Measurements from ENCODE around the gene SPOCK2.

The SPOCK2 gene

DNA sequence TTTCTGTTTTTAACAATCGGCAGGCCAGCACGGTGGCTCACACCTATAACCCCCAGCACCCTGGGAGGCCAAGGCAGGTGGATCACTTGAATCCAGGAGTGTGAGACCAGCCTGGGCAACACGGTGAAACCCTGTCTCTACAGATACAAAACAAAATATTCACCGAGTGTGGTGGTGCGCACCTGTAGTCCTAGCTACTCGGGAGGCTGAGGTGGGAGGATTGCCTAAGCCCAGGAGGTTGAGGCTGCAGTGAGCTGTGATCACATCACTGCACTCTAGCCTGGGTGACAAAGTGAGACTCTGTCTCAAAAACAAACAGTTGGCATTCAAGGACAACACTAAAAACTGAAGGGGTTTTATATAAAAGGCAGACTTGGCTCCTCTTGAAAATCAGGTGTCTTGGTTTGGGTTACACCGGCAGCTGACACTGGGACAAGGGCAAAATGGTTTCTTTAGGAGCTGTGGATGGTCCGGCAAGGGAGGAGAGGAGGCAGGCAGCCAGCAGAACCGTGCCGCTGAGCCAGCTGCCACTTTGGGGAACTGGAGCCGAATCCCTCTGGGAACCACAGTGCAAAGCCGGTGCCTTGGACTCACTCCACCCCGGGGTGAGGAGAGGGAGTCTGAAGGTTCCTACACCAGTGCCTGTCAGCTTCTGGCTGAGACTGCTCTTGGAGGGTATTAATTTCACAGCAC, 71.6 kb downstream of the SPOCK2 start:
- DNase-seq (ENCODE audit: low read depth): no peak
- TF ChIP-seq, protein P1, sequence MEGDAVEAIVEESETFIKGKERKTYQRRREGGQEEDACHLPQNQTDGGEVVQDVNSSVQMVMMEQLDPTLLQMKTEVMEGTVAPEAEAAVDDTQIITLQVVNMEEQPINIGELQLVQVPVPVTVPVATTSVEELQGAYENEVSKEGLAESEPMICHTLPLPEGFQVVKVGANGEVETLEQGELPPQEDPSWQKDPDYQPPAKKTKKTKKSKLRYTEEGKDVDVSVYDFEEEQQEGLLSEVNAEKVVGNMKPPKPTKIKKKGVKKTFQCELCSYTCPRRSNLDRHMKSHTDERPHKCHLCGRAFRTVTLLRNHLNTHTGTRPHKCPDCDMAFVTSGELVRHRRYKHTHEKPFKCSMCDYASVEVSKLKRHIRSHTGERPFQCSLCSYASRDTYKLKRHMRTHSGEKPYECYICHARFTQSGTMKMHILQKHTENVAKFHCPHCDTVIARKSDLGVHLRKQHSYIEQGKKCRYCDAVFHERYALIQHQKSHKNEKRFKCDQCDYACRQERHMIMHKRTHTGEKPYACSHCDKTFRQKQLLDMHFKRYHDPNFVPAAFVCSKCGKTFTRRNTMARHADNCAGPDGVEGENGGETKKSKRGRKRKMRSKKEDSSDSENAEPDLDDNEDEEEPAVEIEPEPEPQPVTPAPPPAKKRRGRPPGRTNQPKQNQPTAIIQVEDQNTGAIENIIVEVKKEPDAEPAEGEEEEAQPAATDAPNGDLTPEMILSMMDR (IDR thresholded peaks at IDR 0.05; ENCODE audit: insufficient read depth, low read depth, low read length, missing control alignments): no peak
- H3K4me3 ChIP-seq (ENCODE audit: low read length): no peak overlapping the region

DNA sequence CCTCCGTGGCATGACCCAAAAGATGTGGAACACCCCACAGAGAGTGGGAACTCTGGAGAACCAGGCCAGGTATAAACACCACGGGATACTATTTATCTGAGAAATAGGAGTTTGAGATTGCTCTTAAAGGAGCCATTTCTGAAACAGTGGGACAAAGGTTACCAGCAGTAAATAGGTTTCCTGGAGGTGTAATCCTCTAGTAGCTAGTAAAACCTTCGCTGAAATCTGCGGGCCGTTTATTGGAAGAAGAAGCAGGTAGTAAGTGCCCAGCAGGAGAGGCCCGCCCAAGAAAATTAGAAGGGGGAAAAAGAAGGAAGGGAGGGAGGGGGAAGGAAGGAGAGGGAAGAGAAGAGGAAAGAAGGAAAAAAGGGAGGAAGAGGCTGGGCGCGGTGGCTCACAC, 72.5 kb downstream of the SPOCK2 start:
- DNase-seq (ENCODE audit: low read depth): no peak
- H3K4me3 ChIP-seq (ENCODE audit: low read length): no peak overlapping the region
- TF ChIP-seq, protein P1 (IDR thresholded peaks at IDR 0.05; ENCODE audit: insufficient read depth, low read depth, low read length, missing control alignments): no peak

DNA sequence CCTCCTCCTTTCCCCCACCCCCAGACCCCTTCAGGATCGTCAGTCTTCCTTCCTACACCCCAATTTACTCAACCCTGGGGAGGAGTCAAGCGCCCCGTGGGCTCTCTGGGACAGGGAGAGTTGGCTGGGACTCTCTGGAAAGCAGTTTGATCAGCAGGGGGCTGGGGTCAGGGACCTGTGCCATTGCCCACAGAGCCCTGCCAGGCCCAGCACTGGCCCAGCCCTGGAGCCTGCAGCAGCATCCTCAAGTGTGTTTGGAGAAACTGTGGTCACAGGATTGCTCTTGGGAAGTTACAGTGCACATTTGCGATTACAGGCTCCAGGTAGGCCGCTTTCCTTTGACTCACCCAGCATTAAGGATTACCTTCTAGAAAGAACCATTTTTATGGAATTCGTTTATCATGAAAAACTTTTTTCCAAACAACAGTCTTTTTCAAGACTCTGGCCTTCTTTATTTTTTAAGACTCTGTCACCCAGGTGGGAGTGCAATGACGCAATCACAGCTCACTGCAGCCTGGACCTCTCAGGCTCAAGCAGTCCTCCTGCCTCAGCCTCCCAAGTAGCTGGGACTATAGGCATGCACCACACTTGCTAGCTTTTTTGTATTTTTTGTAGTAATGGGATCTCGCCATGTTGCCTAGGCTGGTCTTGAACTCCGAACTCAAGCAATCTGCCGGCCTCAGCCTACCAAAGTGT, 73.4 kb downstream of the SPOCK2 start:
- TF ChIP-seq, protein P1 (IDR thresholded peaks at IDR 0.05; ENCODE audit: insufficient read depth, low read depth, low read length, missing control alignments): no peak
- H3K4me3 ChIP-seq (ENCODE audit: low read length): no peak overlapping the region
- DNase-seq (ENCODE audit: low read depth): no peak

DNA sequence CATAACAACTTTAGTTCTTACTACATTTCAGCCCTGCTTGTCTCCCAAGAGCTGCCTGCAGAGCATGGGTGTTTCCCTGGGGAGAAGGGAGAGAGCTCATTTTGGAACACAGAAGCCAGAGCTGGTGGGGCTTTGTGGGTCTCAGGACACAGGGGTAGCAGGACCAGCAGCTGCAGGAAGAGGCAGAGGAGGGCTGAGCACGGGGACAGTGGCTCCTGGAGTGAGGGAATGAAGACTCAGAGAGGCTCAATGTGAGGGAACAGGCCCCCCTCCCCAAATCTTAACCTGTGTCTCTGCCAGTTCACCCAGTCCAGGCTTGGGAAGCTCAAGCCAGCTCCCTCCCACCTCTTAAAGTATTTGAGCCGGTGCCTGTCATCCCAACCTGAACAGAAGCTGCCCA, 74.2 kb downstream of the SPOCK2 start:
- TF ChIP-seq, protein P1 (IDR thresholded peaks at IDR 0.05; ENCODE audit: insufficient read depth, low read depth, low read length, missing control alignments): no peak
- DNase-seq (ENCODE audit: low read depth): no peak

DNA sequence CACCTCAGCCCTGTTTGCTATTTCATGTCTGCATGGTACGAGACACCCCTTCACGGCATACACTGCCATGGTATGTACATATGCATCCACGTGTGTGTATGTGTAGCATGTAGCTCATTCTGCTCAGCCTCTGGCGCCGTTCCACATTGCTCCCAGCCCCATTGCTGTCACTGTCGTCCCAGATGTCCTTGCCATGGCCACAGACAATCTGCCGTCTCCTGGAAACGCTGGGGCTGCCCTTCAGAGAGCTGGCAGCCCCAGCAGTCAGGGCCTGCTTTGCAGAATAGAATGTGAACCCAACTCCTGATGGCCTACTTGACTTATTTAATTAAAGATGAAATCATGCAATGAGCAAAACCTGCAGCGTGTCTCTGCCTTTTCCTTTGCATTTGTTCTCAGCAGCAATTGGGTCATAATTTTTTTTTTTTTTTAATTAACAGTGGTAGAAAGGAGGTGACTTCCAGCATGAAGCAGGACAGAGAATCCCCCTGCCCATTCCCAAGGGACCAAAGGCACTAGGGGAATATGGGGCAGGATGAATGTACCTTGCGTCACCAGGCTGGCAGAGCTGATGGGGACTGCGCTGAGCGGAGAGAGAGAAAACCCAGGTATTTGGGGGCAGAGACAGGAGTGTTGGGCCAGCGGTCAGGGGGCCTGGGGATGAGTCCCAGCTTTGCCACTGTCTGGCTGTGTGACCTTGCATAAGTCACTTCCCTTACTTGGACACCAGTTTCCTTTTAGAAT, 75.0 kb downstream of the SPOCK2 start:
- no peak overlapping the region for H3K4me3 ChIP-seq (ENCODE audit: low read length)
- TF ChIP-seq, protein P1 (IDR thresholded peaks at IDR 0.05; ENCODE audit: insufficient read depth, low read depth, low read length, missing control alignments): no peak
- DNase-seq (ENCODE audit: low read depth): no peak

More for the DNA sequence above, 74.2 kb downstream of the SPOCK2 start:
- no peak overlapping the region for H3K4me3 ChIP-seq (ENCODE audit: low read length)

DNA sequence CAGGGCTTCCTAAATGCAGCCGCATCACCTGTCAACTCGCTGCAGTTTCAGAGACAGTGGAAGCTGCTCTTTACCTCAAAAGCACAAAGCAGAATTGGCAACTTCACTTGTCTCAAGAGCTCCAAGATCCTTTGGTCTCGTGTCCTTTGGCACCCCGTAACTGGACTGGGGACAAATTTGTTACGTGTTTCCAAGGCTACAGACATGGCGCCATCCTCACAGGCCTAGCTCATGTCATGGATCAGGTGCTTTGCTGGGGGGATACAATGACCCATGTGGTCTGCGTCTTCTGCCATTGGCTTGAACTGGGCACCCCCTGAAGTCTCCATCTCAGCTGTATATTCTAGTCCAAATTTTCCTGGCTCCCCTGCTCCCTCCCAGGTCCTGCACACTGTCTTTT, 75.6 kb downstream of the SPOCK2 start:
- H3K4me3 ChIP-seq (ENCODE audit: low read length): no peak overlapping the region
- TF ChIP-seq, protein P1 (IDR thresholded peaks at IDR 0.05; ENCODE audit: insufficient read depth, low read depth, low read length, missing control alignments): no peak
- no peak for DNase-seq (ENCODE audit: low read depth)
